Stimulated activated CD4-positive, alpha-beta T cell treated with anti-CD3 and anti-CD28 coated beads, TNF-alpha, amount 100 ng/mL, for 24 hours (primary cell): Measurements from ENCODE around the gene ZNF678.

Experiments
- DNase-seq, 3 experiments: peaks; one replicate each; pipeline ENCODE4 v3.0.0-alpha.2; 2020; ENCODE audit warnings: low read depth in 3 of 3

ZNF678 gene

GRCh38 chr1:227718932-227719331 lies 155.6 kb downstream of the ZNF678 start:
- no peak for DNase-seq

GRCh38 chr1:227723474-227723873 lies 160.1 kb downstream of the ZNF678 start:
- DNase-seq, result no peak

GRCh38 chr1:227725046-227725445 lies 161.7 kb downstream of the ZNF678 start:
- DNase-seq, result no peak

GRCh38 chr1:227726318-227726717 lies 163.0 kb downstream of the ZNF678 start:
- no peak for DNase-seq
